GM19467 (cell line): ENCODE data around the gene NUDT2.

Source experiments
- ATAC-seq: cut with Tn5 transposase; IDR thresholded peaks from one replicate; pipeline ENCODE4 v1.9.1; 2021; ENCODE audit warnings: mild to moderate bottlenecking, moderate library complexity; ENCODE audit not compliant: unreplicated experiment

NUDT2 gene

DNA sequence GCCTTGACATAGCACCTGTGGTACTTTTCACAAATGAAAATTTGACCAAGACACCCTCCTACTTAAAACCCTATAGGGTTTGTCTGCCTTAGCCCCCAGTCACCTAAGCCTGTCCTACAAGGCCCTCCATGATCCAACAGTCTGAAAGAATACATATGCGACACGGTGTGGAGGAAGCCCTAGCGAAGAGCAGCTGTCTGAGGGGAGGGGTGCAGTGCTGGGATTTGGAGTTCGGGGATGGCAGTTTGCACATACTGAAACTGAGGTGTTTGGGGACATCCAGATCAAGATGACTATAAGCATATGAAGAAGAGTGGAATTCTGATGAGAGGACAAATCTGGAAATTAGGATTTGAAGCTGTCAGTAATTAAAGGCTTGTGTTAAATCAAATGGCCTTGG is 54.5 kb downstream of the NUDT2 start:
- no peak for ATAC-seq

DNA sequence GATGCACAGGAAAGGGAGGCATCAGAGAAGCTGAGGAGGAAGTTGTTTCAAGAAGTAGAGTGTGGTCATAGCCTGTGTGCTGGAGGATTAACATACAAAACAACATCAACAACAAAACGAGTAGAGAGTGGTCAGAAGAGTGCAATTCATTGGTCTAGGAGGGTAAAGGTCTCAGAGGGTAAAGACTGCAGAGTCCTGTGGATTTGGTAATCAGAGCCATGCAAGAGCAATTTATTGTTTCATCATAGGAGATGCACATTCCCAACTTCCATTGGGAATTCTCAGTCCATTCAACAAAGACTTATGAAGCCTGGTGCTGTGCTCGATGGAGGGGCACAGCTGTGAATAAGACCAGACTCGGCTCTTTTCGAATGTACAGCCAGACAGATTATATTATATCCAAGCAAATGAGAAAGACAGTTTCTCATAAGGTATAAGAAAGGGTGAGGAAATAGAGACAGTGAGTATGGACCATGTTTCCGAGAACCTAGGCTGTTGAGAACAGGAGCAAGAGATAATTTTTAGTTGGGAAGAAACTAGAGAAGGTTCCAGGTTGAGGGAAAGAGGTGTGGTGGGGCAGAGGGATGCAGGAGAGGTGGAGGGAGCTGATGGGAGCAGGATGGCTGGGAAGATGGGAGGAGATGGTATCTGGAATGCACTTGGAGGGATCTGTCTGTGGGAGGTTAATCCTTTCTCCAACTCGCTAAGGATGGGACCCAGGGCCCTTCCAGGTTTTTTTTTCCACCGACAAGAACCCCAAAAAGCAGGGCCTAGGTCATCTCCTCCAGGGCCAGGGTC is 55.2 kb downstream of the NUDT2 start:
- ATAC-seq = no peak

DNA sequence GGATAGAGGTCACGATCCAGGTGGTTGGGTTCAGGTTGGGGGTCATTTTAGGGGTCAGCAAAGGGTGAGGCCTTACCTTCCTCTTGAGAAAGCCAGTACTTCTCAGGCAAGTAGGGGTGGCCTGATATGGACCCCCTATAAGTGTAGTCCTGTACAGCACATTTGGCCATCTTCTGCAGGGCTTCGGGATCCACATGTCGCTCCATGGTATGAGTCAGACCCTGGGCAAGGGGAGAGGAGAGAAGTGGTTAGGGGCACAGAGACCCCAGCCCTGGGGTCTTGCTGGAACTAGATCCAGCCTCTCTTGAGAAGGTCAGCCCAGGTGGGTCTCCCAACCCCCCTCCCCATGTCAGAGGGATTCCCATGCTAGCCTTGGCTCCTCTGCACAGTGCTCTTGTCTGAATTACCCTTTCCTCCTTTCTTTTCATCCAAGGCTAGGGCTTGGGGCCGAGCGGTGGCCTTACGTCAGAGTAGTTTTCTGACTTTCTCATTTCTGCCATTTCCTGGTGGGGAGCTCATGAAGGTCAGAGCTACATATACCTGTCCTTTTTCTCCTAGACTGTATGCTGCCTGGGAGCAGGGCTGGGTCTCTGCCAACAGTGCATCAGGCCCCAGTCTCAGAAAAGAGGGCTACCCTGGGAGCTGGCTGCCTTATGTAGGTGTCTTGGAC is 56.3 kb downstream of the NUDT2 start:
- no peak for ATAC-seq

DNA sequence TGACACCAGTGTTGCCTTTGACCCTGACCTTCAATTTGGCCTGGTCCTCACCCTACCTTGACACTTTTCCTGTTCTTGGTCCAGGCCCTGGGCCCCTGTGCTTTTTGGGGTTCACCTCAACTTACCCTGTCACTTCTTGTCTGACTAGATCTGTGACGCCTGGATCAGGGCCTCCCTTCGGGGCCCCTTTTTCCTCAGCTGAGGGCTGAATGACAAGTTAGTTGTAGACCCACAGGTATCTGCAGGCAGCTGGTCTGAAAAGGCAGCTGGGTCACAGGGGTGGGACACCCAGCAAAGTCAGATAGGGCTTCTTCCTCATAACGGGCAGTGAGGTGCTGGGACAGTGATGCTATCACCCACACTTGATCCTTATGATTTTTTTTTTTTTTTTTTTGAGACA is 57.3 kb downstream of the NUDT2 start:
- no peak for ATAC-seq

DNA sequence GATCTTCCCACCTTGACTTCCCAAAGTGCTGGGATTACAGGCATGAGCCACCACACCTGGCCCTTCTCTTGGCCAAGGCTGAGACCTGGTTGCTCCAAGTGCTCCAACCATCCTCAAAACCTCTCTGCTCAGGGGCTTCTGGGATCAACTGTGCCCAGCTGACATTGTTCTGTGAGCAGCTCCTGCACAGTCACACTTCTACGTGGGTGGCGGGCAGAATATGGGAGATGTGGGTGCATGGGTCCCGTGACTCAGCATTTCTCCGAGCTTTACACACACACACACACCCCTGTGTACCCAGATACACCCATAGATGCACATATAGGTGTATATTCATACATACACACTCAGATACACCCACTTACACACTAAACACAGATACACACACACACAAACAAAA is 57.9 kb downstream of the NUDT2 start:
- no peak for ATAC-seq

DNA sequence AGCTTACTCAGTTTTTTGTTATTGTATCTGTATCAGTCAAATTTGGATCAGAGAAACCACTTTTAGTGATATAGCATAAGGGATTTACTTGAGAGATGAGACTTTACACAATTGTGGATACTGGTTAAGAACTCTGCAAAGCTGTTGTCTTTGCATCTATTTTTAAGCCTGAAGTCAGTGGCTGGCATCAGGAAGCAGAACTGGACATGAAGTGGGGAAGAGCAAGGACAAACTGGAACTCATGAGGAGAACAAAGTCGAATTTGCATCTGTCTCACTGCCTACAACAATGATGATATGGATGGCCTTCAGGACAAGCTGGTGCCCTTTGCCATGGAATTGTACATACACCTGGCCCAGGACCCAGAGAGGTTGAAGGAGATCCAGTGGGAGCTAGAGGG is 63.1 kb downstream of the NUDT2 start:
- ATAC-seq = no peak
